Nephron (organoid): ENCODE measurements around the gene IFI30.
"Not testable (repeated sequence)": the region's sequence is repeated elsewhere in the genome, so short reads cannot be mapped to it uniquely, and the experiment has no call there.

Experiments
- H3K27ac Mint-ChIP-seq, 3 experiments: 2 replicates each; pipeline ENCODE4 v1.8.0; 2020; ENCODE audit warnings: mixed read lengths in 3 of 3, mild to moderate bottlenecking in 2 of 3, moderate library complexity in 1 of 3
- H3K27me3 Mint-ChIP-seq: 2 replicates; pipeline ENCODE4 v1.8.0; 2021; ENCODE audit warnings: low read depth, mild to moderate bottlenecking, moderate library complexity, mixed read lengths
- H3K36me3 Mint-ChIP-seq: 2 replicates; pipeline ENCODE4 v1.8.0; 2020; ENCODE audit warnings: low read depth, mixed read lengths
- H3K4me1 Mint-ChIP-seq: 2 replicates; pipeline ENCODE4 v1.8.0; 2020; ENCODE audit warnings: mixed read lengths
- H3K4me3 Mint-ChIP-seq, 3 experiments: 2 replicates each; pipeline ENCODE4 v1.8.0; 2020; ENCODE audit warnings: mild to moderate bottlenecking in 3 of 3, mixed read lengths in 3 of 3, moderate library complexity in 2 of 3
- H3K9me3 Mint-ChIP-seq: 2 replicates; pipeline ENCODE4 v1.8.0; 2020; ENCODE audit warnings: mixed read lengths
- TF ChIP-seq, protein P1 (sequence below), 3 experiments: fragments of 200-600 bp; sonication (generic); IDR thresholded peaks; one replicate each; pipeline ENCODE4 v1.5.0; 2021; ENCODE audit warnings: antibody characterized with exemption in 3 of 3; ENCODE audit not compliant: unreplicated experiment in 3 of 3

IFI30 gene

GRCh38 chr19:18203863-18204393 lies 30.3 kb downstream of the IFI30 start, which contains the start of gene RAB3A:
TSS of gene RAB3A (minus strand) at chr19:18204042. CDS start at chr19:18202740, 1,302 bp downstream.
- TF ChIP-seq, protein P1, sequence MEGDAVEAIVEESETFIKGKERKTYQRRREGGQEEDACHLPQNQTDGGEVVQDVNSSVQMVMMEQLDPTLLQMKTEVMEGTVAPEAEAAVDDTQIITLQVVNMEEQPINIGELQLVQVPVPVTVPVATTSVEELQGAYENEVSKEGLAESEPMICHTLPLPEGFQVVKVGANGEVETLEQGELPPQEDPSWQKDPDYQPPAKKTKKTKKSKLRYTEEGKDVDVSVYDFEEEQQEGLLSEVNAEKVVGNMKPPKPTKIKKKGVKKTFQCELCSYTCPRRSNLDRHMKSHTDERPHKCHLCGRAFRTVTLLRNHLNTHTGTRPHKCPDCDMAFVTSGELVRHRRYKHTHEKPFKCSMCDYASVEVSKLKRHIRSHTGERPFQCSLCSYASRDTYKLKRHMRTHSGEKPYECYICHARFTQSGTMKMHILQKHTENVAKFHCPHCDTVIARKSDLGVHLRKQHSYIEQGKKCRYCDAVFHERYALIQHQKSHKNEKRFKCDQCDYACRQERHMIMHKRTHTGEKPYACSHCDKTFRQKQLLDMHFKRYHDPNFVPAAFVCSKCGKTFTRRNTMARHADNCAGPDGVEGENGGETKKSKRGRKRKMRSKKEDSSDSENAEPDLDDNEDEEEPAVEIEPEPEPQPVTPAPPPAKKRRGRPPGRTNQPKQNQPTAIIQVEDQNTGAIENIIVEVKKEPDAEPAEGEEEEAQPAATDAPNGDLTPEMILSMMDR (IDR thresholded peaks at IDR 0.05; ENCODE audit: unreplicated experiment in 3 of 3): no peak
- Mint-ChIP-seq H3K36me3 (peaks cover 5% of the 10 kb centered on the region), H3K4me1 (peaks cover 26% of the 10 kb centered on the region), H3K27ac (peak within 1 kb of the TSS; percentile 90 to 98 (median 94)), H3K27me3 (peaks cover 7% of the 10 kb centered on the region), H3K4me3 (peak within 1 kb of the TSS; percentile 87 to 91 (median 88)), H3K9me3 (no peaks in the 10 kb centered on the region)

GRCh38 chr19:18204394-18205199 lies 31.0 kb downstream of the IFI30 start:
- H3K4me1 Mint-ChIP-seq: peaks cover 26% of the 10 kb centered on the region
- H3K4me3 Mint-ChIP-seq: peak overlapping the region; percentile 87 to 91 (median 88)
- H3K27ac Mint-ChIP-seq: peak overlapping the region; percentile 90 to 98 (median 94)
- H3K36me3 Mint-ChIP-seq: peaks cover 5% of the 10 kb centered on the region
- TF ChIP-seq, protein P1 (IDR thresholded peaks at IDR 0.05; ENCODE audit: unreplicated experiment in 3 of 3): no peak
- peaks cover 7% of the 10 kb centered on the region for H3K27me3 Mint-ChIP-seq
- H3K9me3 Mint-ChIP-seq: no peaks in the 10 kb centered on the region

DNA sequence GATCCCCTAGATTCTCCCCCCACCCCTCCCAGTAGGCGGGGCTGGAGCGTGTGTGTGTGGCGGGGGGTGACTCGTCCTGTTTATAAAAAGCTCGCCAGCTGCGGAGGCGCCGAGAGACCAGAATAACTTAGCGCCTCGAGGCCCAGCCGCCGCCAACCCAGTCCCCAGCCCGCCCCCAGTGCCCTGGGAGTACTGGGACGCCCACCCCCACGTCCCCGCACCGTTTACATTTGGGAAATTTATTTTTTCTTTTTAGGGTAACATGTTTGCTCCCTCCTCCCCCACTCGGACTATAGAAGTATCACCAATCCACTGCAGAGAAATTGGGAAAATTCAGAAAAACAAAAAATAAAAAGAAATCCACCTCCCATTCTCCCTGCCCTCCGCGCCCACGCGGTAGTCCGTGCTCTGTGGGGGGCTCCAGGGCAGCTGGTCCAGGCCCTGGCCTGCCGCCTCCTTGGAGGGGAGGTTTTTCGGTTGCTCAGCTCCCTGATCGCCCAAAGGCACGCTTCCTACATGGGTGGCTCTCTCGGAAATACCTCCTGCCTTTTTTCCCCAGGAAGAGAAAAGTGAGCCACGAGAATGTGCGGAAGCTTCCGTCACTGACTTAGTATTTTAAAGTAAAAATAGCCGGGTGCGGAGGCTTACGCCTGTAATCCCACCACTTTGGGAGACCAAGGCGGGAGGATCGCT lies 31.7 kb downstream of the IFI30 start:
- H3K4me1 Mint-ChIP-seq: peaks cover 26% of the 10 kb centered on the region
- peaks cover under 1% of the 10 kb centered on the region for H3K36me3 Mint-ChIP-seq
- peak overlapping the region; percentile 90 to 98 (median 94) for H3K27ac Mint-ChIP-seq
- H3K27me3 Mint-ChIP-seq: peaks cover 11% of the 10 kb centered on the region
- TF ChIP-seq, protein P1 (IDR thresholded peaks at IDR 0.05; ENCODE audit: unreplicated experiment in 3 of 3): no peak
- H3K4me3 Mint-ChIP-seq: peak overlapping the region; percentile 87 to 91 (median 88)
- H3K9me3 Mint-ChIP-seq: no peaks in the 10 kb centered on the region

GRCh38 chr19:18206018-18206417 lies 32.4 kb downstream of the IFI30 start:
- TF ChIP-seq, protein P1 (IDR thresholded peaks at IDR 0.05; ENCODE audit: unreplicated experiment in 3 of 3): no peak
- peaks cover 26% of the 10 kb centered on the region for H3K4me1 Mint-ChIP-seq
- H3K4me3 Mint-ChIP-seq: peak overlapping the region; percentile 87 to 91 (median 88)
- H3K9me3 Mint-ChIP-seq: no peaks in the 10 kb centered on the region
- no peaks in the 10 kb centered on the region for H3K36me3 Mint-ChIP-seq
- H3K27ac Mint-ChIP-seq: peak overlapping the region; percentile 90 to 98 (median 94)
- peaks cover 13% of the 10 kb centered on the region for H3K27me3 Mint-ChIP-seq

DNA sequence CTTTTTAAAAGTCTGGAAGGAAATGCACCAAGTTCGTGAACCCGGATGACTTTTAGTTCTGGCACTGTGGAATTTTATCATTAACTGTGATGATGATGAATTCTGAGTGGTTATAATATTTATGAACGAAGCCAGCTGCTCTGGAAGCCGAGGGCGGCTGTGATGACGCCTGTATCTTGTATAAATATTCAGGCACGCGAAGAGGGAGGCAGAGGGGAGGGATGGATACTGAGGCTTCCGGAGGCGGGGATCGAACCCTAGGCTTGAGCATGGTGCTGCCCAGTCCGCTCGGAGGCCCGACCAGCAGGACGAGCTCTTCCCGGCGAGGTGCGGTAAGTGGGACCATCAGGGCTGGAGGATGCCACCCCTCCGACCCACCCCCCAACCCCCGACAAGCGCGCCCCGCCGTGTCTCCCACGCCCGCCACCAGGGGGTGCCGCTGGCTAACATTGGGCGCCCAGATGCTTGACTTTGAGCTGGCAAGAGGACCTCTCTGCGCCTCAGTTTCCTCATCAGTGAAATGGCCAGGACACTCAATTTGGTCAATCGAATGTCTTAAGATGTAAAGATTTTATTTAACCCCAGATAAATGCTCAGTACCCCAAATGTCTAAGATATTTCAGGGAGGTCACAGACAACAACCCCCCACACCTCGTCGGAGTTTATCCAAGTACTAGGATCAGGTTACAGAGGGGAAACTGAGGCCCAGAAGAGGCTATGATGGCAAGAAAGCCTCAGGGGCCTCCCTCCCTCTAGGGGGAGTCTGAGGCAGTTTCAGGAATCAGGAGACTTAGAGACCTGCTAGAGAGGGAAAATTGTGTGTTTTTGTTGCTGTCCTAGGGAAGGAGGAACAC lies 34.7 kb downstream of the IFI30 start:
- Mint-ChIP-seq H3K27ac (peak overlapping the region in 1 of 3 experiments; percentile 76), H3K4me3 (peak overlapping the region in 2 of 3 experiments; percentile 55 to 64)

DNA sequence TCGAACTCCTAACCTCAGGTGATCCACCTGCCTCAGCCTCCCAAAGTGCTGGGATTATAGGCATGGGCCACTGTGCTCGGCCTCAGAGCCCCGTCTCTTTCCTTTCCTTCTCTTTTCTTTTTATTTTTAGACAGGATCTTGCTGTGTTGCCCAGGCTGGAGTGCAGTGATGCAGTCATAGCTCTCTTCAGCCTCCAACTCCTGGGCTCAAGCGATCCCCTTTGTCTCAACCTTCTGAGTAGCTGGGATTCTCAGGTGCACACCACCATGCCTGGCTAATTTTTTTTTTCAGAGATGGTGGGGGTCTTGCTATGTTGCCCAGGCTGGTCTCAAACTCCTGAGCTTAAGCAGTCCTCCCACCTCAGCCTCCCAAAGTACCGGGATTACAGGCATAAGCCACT lies 36.3 kb downstream of the IFI30 start:
- H3K4me1 Mint-ChIP-seq, H3K27ac Mint-ChIP-seq, H3K4me3 Mint-ChIP-seq, H3K36me3 Mint-ChIP-seq, H3K9me3 Mint-ChIP-seq: not testable (repeated sequence)
- peaks cover 18% of the 10 kb centered on the region for H3K27me3 Mint-ChIP-seq

More for the DNA sequence above, 34.7 kb downstream of the IFI30 start:
- no peaks in the 10 kb centered on the region for H3K9me3 Mint-ChIP-seq
- H3K4me1 Mint-ChIP-seq: peaks cover 17% of the 10 kb centered on the region
- peaks cover 13% of the 10 kb centered on the region for H3K27me3 Mint-ChIP-seq
- no peaks in the 10 kb centered on the region for H3K36me3 Mint-ChIP-seq
- TF ChIP-seq, protein P1 (IDR thresholded peaks at IDR 0.05; ENCODE audit: unreplicated experiment in 3 of 3): peak; percentile 43 to 60 (median 56)
